K562 (cell line): Measurements from ENCODE around the gene ZNF80. TPM values are rescaled to one million over a fixed set of nuclear protein-coding genes. Genes with fewer than 3 reads are reported as not detected.

Experiments
- ATAC-seq: fragments of 200-7000 bp; cut with Tn5 transposase; 3 replicates; pipeline ENCODE4 v1.9.1; 2020; ENCODE audit warnings: moderate library complexity
- BruUV-seq: library from RNA; stranded (reverse); fragments of 400-500 nt; replicated peaks from 2 replicates; lab custom pipeline; 2021; lab: Mats Ljungman, UMichigan
- CTCF ChIA-PET: fragments of 300-600 bp; formaldehyde crosslinking; extraction: SDS; loops from one replicate; lab custom pipeline; 2021; ENCODE audit warnings: low intra/inter-chr PET ratio; lab: Yijun Ruan, JAX
- POLR2A ChIA-PET: fragments of 300-600, 350-650 bp; sonication (Branson Sonifier 250); formaldehyde crosslinking; extraction: SDS; loops from one replicate; lab custom pipeline; 2021; ENCODE audit warnings: antibody characterized with exemption, inconsistent platforms; lab: Yijun Ruan, JAX
- DNase-seq, 4 experiments: peaks; one replicate each; pipeline versions ENCODE4 v3.0.0 to v3.0.0-alpha.2; 2011 to 2018; ENCODE audit warnings: low spot score in 3 of 4, mixed read lengths in 3 of 4; ENCODE audit errors: extremely low read depth in 1 of 4
- FAIRE-seq: peaks from 2 replicates; lab custom pipeline; 2011; peaks lifted over from hg19 to GRCh38; lab: Jason Lieb, UNC
- H2AFZ ChIP-seq: 2 replicates; pipeline ENCODE4 v1.6.0; 2011; ENCODE audit warnings: low read depth, low read length, control low read depth, inconsistent platforms
- H3K27ac ChIP-seq: fragments of 200-600 bp; 3 replicates; pipeline ENCODE4 v1.8.0; 2011; ENCODE audit warnings: low read depth, mild to moderate bottlenecking, control low read depth, inconsistent platforms, low read length, moderate library complexity, mixed read lengths; ENCODE audit errors: extremely low read depth
- H3K27me3 ChIP-seq, 2 experiments: fragments of 300-600 bp in 1 of 2; 2 replicates in 1 of 2; 3 replicates in 1 of 2; pipeline versions ENCODE4 v1.6.0 to v1.8.0; 2011; ENCODE audit warnings: inconsistent platforms in 2 of 2, low read length in 2 of 2, mild to moderate bottlenecking in 1 of 2, mixed read lengths in 1 of 2, moderate library complexity in 1 of 2; ENCODE audit not compliant: control insufficient read depth in 2 of 2, insufficient read depth in 2 of 2
- H3K36me3 ChIP-seq: fragments of 300-600 bp; 3 replicates; pipeline ENCODE4 v1.8.0; 2011; ENCODE audit warnings: mild to moderate bottlenecking, low read length, inconsistent platforms; ENCODE audit not compliant: control insufficient read depth, insufficient read depth
- H3K4me1 ChIP-seq, 2 experiments: fragments of 200-600 bp in 1 of 2; replicated peaks in 1 of 2; 2 replicates in 1 of 2; 3 replicates in 1 of 2; pipeline versions ENCODE4 v1.5.1 to v1.8.0; 2011; ENCODE audit warnings: inconsistent platforms in 2 of 2, low read length in 2 of 2, mild to moderate bottlenecking in 1 of 2, mixed read lengths in 1 of 2, moderate library complexity in 1 of 2; ENCODE audit not compliant: control insufficient read depth in 2 of 2, insufficient read depth in 2 of 2
- H3K4me2 ChIP-seq: 2 replicates; pipeline ENCODE4 v1.6.1; 2011; ENCODE audit warnings: low read length, control low read depth, inconsistent platforms, mixed read lengths; ENCODE audit not compliant: insufficient read depth
- H3K4me3 ChIP-seq: fragments of 200-600 bp; sonication (generic), shearing (Covaris generic); 2 replicates; pipeline ENCODE4 v1.5.1; 2016; ENCODE audit warnings: control low read depth, inconsistent platforms
- H3K79me2 ChIP-seq: fragments of 200-600 bp; 3 replicates; pipeline ENCODE4 v1.8.0; 2011; ENCODE audit warnings: low read length, inconsistent platforms; ENCODE audit not compliant: control insufficient read depth, insufficient read depth
- H3K9ac ChIP-seq, 2 experiments: 2 replicates each; pipeline versions ENCODE4 v1.6.0 to v1.6.1; 2011; ENCODE audit warnings: low read depth in 2 of 2, low read length in 2 of 2, control low read depth in 1 of 2, inconsistent platforms in 1 of 2, mild to moderate bottlenecking in 1 of 2, mixed read lengths in 1 of 2; ENCODE audit not compliant: insufficient read depth in 1 of 2
- H3K9me1 ChIP-seq: one replicate; pipeline ENCODE4 v1.6.0; 2011; ENCODE audit warnings: inconsistent platforms, mild to moderate bottlenecking, low read length, moderate library complexity; ENCODE audit not compliant: control insufficient read depth, insufficient read depth
- H3K9me3 ChIP-seq: replicated peaks from 2 replicates; pipeline ENCODE4 v1.5.1; 2011; ENCODE audit warnings: low read depth, low read length, inconsistent platforms; ENCODE audit not compliant: control insufficient read depth, insufficient read depth
- H4K20me1 ChIP-seq: replicated peaks from 2 replicates; pipeline ENCODE4 v1.6.1; 2011; ENCODE audit warnings: low read length, inconsistent platforms, mixed read lengths; ENCODE audit not compliant: control insufficient read depth, insufficient read depth
- ARNT ChIP-seq, 2 experiments: fragments of 450-650 bp; IDR thresholded peaks; 2 replicates each; pipeline ENCODE4 v1.6.1; 2016; ENCODE audit warnings: mild to moderate bottlenecking in 1 of 2
- FOXP1 ChIP-seq: sonication (generic); formaldehyde crosslinking; IDR thresholded peaks from 2 replicates; pipeline ENCODE4 v1.8.0; 2022; ENCODE audit warnings: mild to moderate bottlenecking, missing genetic modification reagents
- ILK ChIP-seq: fragments of 450-650 bp; IDR thresholded peaks from 2 replicates; pipeline ENCODE4 v1.6.1; 2016; ENCODE audit warnings: missing genetic modification characterization, low read depth, mild to moderate bottlenecking, missing compliant biosample characterization, moderate library complexity, borderline replicate concordance
- MAFG ChIP-seq: fragments of 450-650 bp; conservative IDR thresholded peaks from 2 replicates; pipeline ENCODE4 v1.6.1; 2016; ENCODE audit warnings: missing genetic modification characterization, missing compliant biosample characterization
- NFYB ChIP-seq: IDR thresholded peaks from 2 replicates; pipeline ENCODE4 v1.6.1; 2011; ENCODE audit warnings: mild to moderate bottlenecking, moderate library complexity; ENCODE audit not compliant: insufficient read length; ENCODE audit errors: extremely low read depth
- POU5F1 ChIP-seq: fragments of 150-350 bp; IDR thresholded peaks from 2 replicates; pipeline ENCODE4 v1.6.1; 2014; ENCODE audit warnings: borderline replicate concordance, low read length, low read depth, mild to moderate bottlenecking; ENCODE audit not compliant: partially characterized antibody
- ZNF146 ChIP-seq: IDR thresholded peaks from one replicate; pipeline ENCODE4 v1.6.1; 2018; ENCODE audit warnings: missing compliant biosample characterization; ENCODE audit not compliant: unreplicated experiment
- ZNF384 ChIP-seq: IDR thresholded peaks from 2 replicates; pipeline ENCODE4 v1.6.1; 2012; ENCODE audit warnings: low read depth, low read length, improper control_type of control experiment
- ZNF76 ChIP-seq: fragments of 250-450 bp; sonication (Bioruptor Pico); IDR thresholded peaks from 2 replicates; pipeline ENCODE4 v1.4.0; 2020; ENCODE audit warnings: mild to moderate bottlenecking, moderate library complexity, borderline replicate concordance
- ZNF766 ChIP-seq: fragments of 200-800 bp; sonication (Bioruptor generic); conservative IDR thresholded peaks from 2 replicates; pipeline ENCODE4 v1.6.1; 2016; ENCODE audit warnings: missing genetic modification characterization, missing compliant biosample characterization
- WGBS: fragments of 100-300 bp; shearing (Covaris generic); methylation state at CpG from one replicate; pipeline ENCODE4 v1.1.6; 2016; ENCODE audit warnings: low coverage, mixed read lengths; ENCODE audit not compliant: insufficient coverage; ENCODE audit errors: missing lambda C conversion rate; 5-methylcytosine and 5-hydroxymethylcytosine counted together
- in situ Hi-C: fragments of 300-500 bp; cut with MboI; formaldehyde crosslinking; loops from 4 replicates; pipeline ENCODE4 v1.15.0; 2018; ENCODE audit warnings: inconsistent platforms, mixed read lengths
- intact Hi-C: fragments of 100-400 bp; cut with micrococcal nuclease; formaldehyde crosslinking; loops from 2 replicates; pipeline ENCODE4 v1.14.2; 2022
- polyA plus RNA-seq, 8 experiments: library from polyadenylated mRNA; depleted of rRNA in 4 of 8; stranded (reverse) in 5 of 8; unstranded in 3 of 8; fragments of >200 nt; fragmentation: Nextera tagmentation in 2 of 8; fragmentation: Illumina TruSeq in 1 of 8; extraction: Ambion mirVana in 2 of 8; extraction: Trizol in 1 of 8; gene quantifications; 2 replicates each; pipeline versions ENCODE4 v1.2.1 to v1.2.3, GENCODE V29; 2011 to 2014; ENCODE audit warnings: inconsistent platforms in 1 of 8, missing spikeins in 1 of 8
- total RNA-seq, 7 experiments: library from RNA; depleted of rRNA in 6 of 7; stranded (reverse); fragments of >200 nt in 6 of 7; fragmentation: Illumina TruSeq in 2 of 7; extraction: Trizol in 2 of 7; gene quantifications; 2 replicates each; pipeline versions ENCODE4 v1.2.1 to v1.2.3, GENCODE V29; 2011 to 2021; ENCODE audit warnings: low replicate concordance in 1 of 7
- TF ChIP-seq, protein P1 (sequence below): sonication (generic); formaldehyde crosslinking; IDR thresholded peaks from 2 replicates; pipeline ENCODE4 v1.8.1; 2023; ENCODE audit warnings: missing genetic modification reagents, mild to moderate bottlenecking, borderline replicate concordance

ZNF80 gene
- total and polyA plus RNA-seq, 9 of the 15 experiments (the other 6 are each of a cell fraction or from before 2014, with no cell fraction given), result 0.01 to 0.07 (median 0.04) TPM; not detected in 3

- no peaks in the 10 kb centered on the region for H3K79me2 ChIP-seq
- H3K4me2 ChIP-seq, result no peak overlapping the region
- ChIA-PET POLR2A (interaction anchor here (0.7 kb wide), 1 partner anchor 38 kb away, joined by 3 read pairs; no protein-coding TSS in a partner anchor), CTCF (no interaction called here)
- DNase-seq (no peak), FAIRE-seq (no peak), ATAC-seq (no peak)
- WGBS, result 7% methylated on average over 3 of the region's 5 CpGs
- in situ Hi-C loops (no loop called here), intact Hi-C loops (no loop called here)
- TF ChIP-seq ZNF76 (CRISPR knock-in tag) (no peak), FOXP1 (CRISPR knock-in tag) (no peak), NFYB (no peak), ARNT (IDR thresholded peaks at IDR 0.05) (no peak), MAFG (tag) (no peak), ILK (tag) (no peak), POU5F1 (no peak), ZNF766 (no peak), ZNF146 (CRISPR knock-in tag) (no peak), ZNF384 (no peak)
- TF ChIP-seq, protein P1, sequence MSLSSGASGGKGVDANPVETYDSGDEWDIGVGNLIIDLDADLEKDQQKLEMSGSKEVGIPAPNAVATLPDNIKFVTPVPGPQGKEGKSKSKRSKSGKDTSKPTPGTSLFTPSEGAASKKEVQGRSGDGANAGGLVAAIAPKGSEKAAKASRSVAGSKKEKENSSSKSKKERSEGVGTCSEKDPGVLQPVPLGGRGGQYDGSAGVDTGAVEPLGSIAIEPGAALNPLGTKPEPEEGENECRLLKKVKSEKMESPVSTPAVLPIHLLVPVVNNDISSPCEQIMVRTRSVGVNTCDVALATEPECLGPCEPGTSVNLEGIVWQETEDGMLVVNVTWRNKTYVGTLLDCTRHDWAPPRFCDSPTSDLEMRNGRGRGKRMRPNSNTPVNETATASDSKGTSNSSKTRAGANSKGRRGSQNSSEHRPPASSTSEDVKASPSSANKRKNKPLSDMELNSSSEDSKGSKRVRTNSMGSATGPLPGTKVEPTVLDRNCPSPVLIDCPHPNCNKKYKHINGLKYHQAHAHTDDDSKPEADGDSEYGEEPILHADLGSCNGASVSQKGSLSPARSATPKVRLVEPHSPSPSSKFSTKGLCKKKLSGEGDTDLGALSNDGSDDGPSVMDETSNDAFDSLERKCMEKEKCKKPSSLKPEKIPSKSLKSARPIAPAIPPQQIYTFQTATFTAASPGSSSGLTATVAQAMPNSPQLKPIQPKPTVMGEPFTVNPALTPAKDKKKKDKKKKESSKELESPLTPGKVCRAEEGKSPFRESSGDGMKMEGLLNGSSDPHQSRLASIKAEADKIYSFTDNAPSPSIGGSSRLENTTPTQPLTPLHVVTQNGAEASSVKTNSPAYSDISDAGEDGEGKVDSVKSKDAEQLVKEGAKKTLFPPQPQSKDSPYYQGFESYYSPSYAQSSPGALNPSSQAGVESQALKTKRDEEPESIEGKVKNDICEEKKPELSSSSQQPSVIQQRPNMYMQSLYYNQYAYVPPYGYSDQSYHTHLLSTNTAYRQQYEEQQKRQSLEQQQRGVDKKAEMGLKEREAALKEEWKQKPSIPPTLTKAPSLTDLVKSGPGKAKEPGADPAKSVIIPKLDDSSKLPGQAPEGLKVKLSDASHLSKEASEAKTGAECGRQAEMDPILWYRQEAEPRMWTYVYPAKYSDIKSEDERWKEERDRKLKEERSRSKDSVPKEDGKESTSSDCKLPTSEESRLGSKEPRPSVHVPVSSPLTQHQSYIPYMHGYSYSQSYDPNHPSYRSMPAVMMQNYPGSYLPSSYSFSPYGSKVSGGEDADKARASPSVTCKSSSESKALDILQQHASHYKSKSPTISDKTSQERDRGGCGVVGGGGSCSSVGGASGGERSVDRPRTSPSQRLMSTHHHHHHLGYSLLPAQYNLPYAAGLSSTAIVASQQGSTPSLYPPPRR (CRISPR knock-in tag), result no peak
- no peak overlapping the region for H3K4me3 ChIP-seq
- no peak overlapping the region for H3K27ac ChIP-seq
- BruUV-seq, result no TSS peak
- no peak overlapping the region for H3K9ac ChIP-seq
- no peaks in the 10 kb centered on the region; a peak in 2 of 5 replicates for H3K4me1 ChIP-seq
- H2AFZ ChIP-seq, result no peak overlapping the region
- no peaks in the 10 kb centered on the region for H3K9me3 ChIP-seq
- H3K27me3 ChIP-seq, result no peaks in the 10 kb centered on the region
- no peaks in the 10 kb centered on the region for H3K9me1 ChIP-seq
- no peaks in the 10 kb centered on the region for H3K36me3 ChIP-seq
- no peaks in the 10 kb centered on the region for H4K20me1 ChIP-seq
Observed at GRCh38 chr3:114216186-114216970, 21.0 kb downstream of the ZNF80 start.
